GM20000 (cell line): ENCODE measurements around the gene LARP1B.
"Not testable (repeated sequence)": the region's sequence is repeated elsewhere in the genome, so short reads cannot be mapped to it uniquely, and the experiment has no call there.

Source experiments
- DNase-seq: peaks from one replicate; pipeline ENCODE4 v3.0.0; 2012; ENCODE audit warnings: low spot score
- CTCF ChIP-seq: IDR thresholded peaks from 2 replicates; pipeline ENCODE4 v1.5.1; 2012; ENCODE audit warnings: mild to moderate bottlenecking, control low read depth; ENCODE audit errors: extremely low read depth, missing control alignments

The LARP1B gene

DNA sequence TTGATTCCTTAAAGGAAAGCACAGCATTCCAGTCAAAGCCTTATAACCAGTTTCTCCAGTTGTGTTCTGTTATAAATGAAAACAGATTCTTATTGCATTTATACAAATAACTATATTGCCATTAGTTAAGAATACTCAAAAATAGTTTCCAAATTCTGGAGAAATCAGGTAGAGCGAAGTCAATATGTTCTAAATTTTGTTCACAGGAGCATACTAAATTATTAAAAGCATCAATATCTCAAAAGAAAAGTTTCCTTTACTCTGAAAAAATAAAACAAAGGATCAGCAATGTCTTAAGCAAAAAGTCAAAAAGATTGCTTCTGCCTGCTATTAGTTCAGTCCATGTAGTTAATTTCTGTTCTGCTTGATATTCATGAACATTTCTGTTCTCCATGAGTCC is 186.8 kb downstream of the LARP1B start:
- no peak for DNase-seq
- TF ChIP-seq CTCF: no peak

DNA sequence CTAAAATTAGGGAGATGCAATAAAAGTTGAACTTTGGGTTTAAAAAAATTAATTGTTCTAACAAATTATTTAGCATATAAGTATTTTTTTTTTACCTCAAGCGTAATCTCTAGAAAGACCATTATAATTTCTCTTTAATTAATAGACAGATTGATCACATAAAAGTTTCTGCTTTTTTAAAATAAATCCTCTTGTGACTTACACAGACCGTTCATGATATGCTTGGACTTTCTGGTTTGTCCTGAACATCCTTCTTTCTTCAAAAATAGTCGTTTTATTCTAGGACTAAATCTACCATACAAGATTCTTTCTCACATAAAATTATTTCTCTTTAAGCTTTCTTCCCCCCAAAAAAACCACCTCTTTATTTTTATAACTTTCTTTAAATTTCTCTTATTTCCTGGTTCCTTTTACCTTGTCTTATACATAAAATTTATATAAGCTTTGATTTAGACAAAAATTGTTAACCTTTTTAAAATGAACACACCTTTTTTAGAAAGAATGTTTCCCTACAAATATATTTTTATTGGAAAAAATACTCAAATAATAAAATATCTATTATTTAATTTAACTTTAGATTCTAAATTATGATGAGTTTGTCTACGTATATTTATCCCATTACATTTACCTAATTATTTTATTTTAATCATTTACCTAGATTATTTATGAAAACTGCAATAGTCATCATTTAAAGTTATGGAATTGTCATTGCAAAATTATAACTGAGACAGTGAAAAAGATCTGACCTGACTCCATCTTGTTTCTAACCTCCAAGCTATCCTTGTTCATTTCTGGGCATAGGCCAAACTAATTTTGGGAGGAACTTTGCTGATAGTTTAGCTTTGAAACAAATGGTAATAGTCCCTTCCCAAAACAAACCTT is 188.9 kb downstream of the LARP1B start:
- no peak for TF ChIP-seq CTCF
- no peak for DNase-seq

- DNase-seq: no peak
- no peak for TF ChIP-seq CTCF
Measured at GRCh38 chr4:128255906-128256305, 194.8 kb downstream of the LARP1B start.

GRCh38 chr4:128256539-128256938 is 195.4 kb downstream of the LARP1B start:
- no peak for TF ChIP-seq CTCF
- no peak for DNase-seq

DNA sequence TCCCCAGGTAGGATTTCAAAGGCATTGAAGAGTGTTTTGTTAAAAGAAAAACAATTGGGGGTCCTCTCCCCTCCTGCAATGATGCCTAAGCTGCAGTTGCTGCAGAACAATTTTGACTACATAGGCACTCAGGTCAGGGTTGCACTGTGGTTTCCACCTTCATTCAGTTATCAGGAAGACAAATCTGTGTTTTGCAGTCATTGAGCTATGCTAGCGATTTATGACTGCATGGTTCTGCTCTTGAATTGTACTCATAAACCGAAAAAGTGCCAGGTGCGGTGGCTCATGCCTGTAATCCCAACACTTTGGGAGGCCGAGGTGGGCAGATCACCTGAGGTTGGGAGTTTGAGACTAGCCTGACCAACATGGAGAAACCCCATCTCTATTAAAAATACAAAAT is 197.1 kb downstream of the LARP1B start:
- DNase-seq: not testable (repeated sequence)

- not testable (repeated sequence) for DNase-seq
Measured at GRCh38 chr4:128259889-128260288, 198.8 kb downstream of the LARP1B start.
